Gastrocnemius medialis (tissue), 4 donors: ENCODE measurements around the gene CACNG5.

Experiments used
- POLR2A ChIP-seq, 2 donors: fragments of 450-650 bp; IDR thresholded peaks; one replicate each; pipeline ENCODE4 v1.6.1; 2017; ENCODE audit warnings: antibody characterized with exemption in 2 of 2, mild to moderate bottlenecking in 2 of 2, moderate library complexity in 2 of 2
- TF ChIP-seq, protein P1 (sequence below), 5 experiments: fragments of 450-650 bp in 3 of 5; fragments of 200-600 bp in 2 of 5; sonication (generic) in 2 of 5; IDR thresholded peaks in 4 of 5; conservative IDR thresholded peaks in 1 of 5; 1 replicate in 4 of 5; 2 replicates in 1 of 5; pipeline ENCODE4 v1.5.1; 2016 to 2019; ENCODE audit warnings: antibody characterized with exemption in 5 of 5, mild to moderate bottlenecking in 3 of 5, moderate library complexity in 3 of 5

DNA sequence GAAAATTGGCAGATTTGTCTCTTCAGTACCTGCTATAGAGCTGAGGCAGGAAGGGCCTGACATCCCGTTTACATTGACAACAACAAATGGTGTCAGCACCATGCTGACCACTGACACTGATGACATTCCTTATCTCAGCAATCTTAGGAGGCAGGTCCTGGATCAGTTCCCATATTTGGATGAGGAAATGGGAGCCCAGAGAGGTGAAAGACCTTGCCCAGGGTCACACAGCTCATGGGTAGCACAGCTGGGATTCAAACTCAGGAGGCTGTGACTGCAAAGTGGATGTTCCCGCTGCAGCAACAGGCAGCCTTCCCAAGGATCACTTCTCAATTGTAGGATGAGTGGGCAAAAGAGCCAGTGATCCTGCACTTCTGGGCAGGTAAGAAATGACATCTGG lies 99.1 kb downstream of the CACNG5 start:
- TF ChIP-seq, protein P1, sequence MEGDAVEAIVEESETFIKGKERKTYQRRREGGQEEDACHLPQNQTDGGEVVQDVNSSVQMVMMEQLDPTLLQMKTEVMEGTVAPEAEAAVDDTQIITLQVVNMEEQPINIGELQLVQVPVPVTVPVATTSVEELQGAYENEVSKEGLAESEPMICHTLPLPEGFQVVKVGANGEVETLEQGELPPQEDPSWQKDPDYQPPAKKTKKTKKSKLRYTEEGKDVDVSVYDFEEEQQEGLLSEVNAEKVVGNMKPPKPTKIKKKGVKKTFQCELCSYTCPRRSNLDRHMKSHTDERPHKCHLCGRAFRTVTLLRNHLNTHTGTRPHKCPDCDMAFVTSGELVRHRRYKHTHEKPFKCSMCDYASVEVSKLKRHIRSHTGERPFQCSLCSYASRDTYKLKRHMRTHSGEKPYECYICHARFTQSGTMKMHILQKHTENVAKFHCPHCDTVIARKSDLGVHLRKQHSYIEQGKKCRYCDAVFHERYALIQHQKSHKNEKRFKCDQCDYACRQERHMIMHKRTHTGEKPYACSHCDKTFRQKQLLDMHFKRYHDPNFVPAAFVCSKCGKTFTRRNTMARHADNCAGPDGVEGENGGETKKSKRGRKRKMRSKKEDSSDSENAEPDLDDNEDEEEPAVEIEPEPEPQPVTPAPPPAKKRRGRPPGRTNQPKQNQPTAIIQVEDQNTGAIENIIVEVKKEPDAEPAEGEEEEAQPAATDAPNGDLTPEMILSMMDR (IDR thresholded peaks at IDR 0.05 in 4 of 5, conservative IDR thresholded peaks at IDR 0.05 in 1 of 5), result no peak
- TF ChIP-seq POLR2A (IDR thresholded peaks at IDR 0.05), result no peak
